ENCODE results near the gene SUCO. TPM values are rescaled to one million over a fixed set of nuclear protein-coding genes. Genes with fewer than 3 reads are reported as not detected.

Gene SUCO
- total and polyA plus RNA-seq, 2 donors (not counting 3 experiments of a cell fraction or from before 2014, with no cell fraction given) = 5.1 to 27.2 TPM

DNA sequence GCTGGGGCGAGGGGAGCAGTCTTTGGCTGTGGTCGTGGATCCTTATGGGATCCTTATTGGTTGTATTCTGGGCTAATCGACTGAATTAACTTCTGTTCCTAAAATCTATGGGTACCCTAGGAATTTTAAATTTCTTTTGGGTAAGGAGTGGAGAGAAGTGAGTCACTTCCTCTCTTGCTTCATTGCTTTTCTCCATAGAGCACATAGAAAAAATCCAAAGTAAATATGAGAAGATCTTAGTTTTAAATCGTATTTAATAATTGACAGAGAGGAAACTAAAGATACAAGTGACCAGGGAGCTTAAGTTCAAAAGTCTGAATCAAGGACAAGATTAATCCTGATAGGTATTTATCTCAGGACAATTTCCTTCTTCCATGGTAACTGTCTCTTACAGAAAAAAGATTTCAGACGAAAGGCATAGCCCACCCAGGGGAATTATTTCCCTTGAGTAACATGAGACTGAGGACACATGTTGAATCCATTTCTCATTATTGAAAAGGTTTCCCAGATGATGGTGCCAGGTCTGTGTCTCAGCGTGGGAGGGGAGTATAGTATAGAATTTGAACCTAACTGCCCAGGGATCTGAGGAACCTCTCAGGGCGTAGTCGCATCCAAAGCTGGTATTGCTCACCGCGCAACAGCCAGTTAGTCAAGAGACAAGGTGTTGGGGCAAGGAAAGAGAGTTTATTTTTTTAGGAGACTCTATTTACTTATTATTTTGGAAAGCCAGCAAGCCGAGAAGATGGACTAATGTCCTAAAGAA, 97.3 kb downstream of the SUCO start:
- H3K36me3 ChIP-seq (ENCODE audit: control insufficient read depth in 2 of 2, extremely low read depth in 1 of 2, insufficient read depth in 2 of 2, low read length in 2 of 2) = no peaks in the 10 kb centered on the region
- no peaks in the 10 kb centered on the region for H3K79me2 ChIP-seq (ENCODE audit: control insufficient read depth, insufficient read depth, low read length)
- BruUV-seq (replicated peaks) = no TSS peak
- CTCF ChIA-PET = interaction anchor here (0.8 to 1.0 kb wide), 2 partner anchors 16 to 628 kb away, joined by 3 read pairs; no protein-coding TSS in a partner anchor
- H3K4me1 ChIP-seq (ENCODE audit: control insufficient read depth, extremely low read depth, insufficient read depth, low read length) = no peaks in the 10 kb centered on the region
- POLR2A ChIA-PET = no interaction called here
- no peak for DNase-seq (ENCODE audit: low read depth, low spot score)
- no peak overlapping the region for H3K27ac ChIP-seq (ENCODE audit: insufficient read depth, low read depth, low read length)
- no peaks in the 10 kb centered on the region for H4K20me1 ChIP-seq (replicated peaks; ENCODE audit: control insufficient read depth, extremely low read depth, insufficient read depth, low read length)
- intact Hi-C loops (cut with micrococcal nuclease) = no loop called here
- H3K27me3 ChIP-seq (ENCODE audit: control insufficient read depth in 2 of 2, insufficient read depth in 2 of 2, low read length in 2 of 2) = no peaks in the 10 kb centered on the region
- dilution Hi-C loops (cut with MboI; ENCODE audit: extremely low pct_ligation_motif_present, low sequenced_read_pairs) = no loop called here
- no peak overlapping the region for H2AFZ ChIP-seq (ENCODE audit: low read depth, low read length)
- no peaks in the 10 kb centered on the region for H3K9me1 ChIP-seq (replicated peaks; ENCODE audit: control insufficient read depth, extremely low read depth, insufficient read depth, low read length)
- H3K4me3 ChIP-seq (replicated peaks in 1 of 3; ENCODE audit: insufficient read depth in 1 of 3, low read depth in 1 of 3, low read length in 3 of 3) = no peak overlapping the region
- H3K9ac ChIP-seq (replicated peaks; ENCODE audit: extremely low read depth, insufficient read depth, low read length) = no peak overlapping the region
- H3K4me2 ChIP-seq (ENCODE audit: insufficient read depth, low read length) = no peak overlapping the region
- TF ChIP-seq EZH2 (IDR thresholded peaks at IDR 0.05; ENCODE audit: borderline replicate concordance, low read depth, low read length, severe bottlenecking) = no peak
- TF ChIP-seq POLR2AphosphoS5 (IDR thresholded peaks at IDR 0.05; ENCODE audit: insufficient read depth, low read depth, low read length) = no peak
- TF ChIP-seq, protein P1, sequence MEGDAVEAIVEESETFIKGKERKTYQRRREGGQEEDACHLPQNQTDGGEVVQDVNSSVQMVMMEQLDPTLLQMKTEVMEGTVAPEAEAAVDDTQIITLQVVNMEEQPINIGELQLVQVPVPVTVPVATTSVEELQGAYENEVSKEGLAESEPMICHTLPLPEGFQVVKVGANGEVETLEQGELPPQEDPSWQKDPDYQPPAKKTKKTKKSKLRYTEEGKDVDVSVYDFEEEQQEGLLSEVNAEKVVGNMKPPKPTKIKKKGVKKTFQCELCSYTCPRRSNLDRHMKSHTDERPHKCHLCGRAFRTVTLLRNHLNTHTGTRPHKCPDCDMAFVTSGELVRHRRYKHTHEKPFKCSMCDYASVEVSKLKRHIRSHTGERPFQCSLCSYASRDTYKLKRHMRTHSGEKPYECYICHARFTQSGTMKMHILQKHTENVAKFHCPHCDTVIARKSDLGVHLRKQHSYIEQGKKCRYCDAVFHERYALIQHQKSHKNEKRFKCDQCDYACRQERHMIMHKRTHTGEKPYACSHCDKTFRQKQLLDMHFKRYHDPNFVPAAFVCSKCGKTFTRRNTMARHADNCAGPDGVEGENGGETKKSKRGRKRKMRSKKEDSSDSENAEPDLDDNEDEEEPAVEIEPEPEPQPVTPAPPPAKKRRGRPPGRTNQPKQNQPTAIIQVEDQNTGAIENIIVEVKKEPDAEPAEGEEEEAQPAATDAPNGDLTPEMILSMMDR (IDR thresholded peaks at IDR 0.05; ENCODE audit: extremely low read depth in 1 of 2, insufficient read depth in 1 of 2, low read depth in 1 of 2, low read length in 2 of 2) = no peak
- peak; percentile 26 for FAIRE-seq
- no peaks in the 10 kb centered on the region for H3K9me3 ChIP-seq (replicated peaks; ENCODE audit: control insufficient read depth, insufficient read depth, low read length)

DNA sequence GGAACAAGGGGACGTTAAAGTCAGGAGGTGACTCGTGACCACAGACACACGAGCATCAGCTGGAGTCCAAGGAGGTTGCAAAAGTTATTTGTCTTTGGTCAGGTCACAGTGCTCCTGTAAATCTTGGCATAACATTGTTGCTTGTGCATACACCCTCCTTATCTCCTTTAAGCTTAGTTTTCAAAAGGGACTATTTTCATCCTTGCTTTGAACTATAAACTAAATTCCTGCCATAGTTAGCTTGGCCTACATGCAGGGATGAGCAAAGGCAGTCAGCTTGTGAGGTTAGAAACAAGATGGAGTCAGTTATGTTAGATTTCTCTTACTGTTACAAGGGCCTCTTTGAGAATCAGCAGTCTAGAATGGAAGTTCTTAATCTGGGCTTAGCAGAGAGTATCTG, 97.9 kb downstream of the SUCO start:
- Histone ChIP-seq H4K20me1 (replicated peaks; ENCODE audit: control insufficient read depth, extremely low read depth, insufficient read depth, low read length) (no peaks in the 10 kb centered on the region), H3K4me1 (ENCODE audit: control insufficient read depth, extremely low read depth, insufficient read depth, low read length) (no peaks in the 10 kb centered on the region), H3K27ac (ENCODE audit: insufficient read depth, low read depth, low read length) (no peak overlapping the region), H3K4me3 (replicated peaks in 1 of 3; ENCODE audit: insufficient read depth in 1 of 3, low read depth in 1 of 3, low read length in 3 of 3) (no peak overlapping the region), H3K79me2 (ENCODE audit: control insufficient read depth, insufficient read depth, low read length) (no peaks in the 10 kb centered on the region), H3K4me2 (ENCODE audit: insufficient read depth, low read length) (no peak overlapping the region), H3K9ac (replicated peaks; ENCODE audit: extremely low read depth, insufficient read depth, low read length) (no peak overlapping the region), H3K9me3 (replicated peaks; ENCODE audit: control insufficient read depth, insufficient read depth, low read length) (no peaks in the 10 kb centered on the region), H3K36me3 (ENCODE audit: control insufficient read depth in 2 of 2, extremely low read depth in 1 of 2, insufficient read depth in 2 of 2, low read length in 2 of 2) (no peaks in the 10 kb centered on the region), H3K27me3 (ENCODE audit: control insufficient read depth in 2 of 2, insufficient read depth in 2 of 2, low read length in 2 of 2) (no peaks in the 10 kb centered on the region), H2AFZ (ENCODE audit: low read depth, low read length) (no peak overlapping the region), H3K9me1 (replicated peaks; ENCODE audit: control insufficient read depth, extremely low read depth, insufficient read depth, low read length) (no peaks in the 10 kb centered on the region)
- no TSS peak for BruUV-seq (replicated peaks)
- POLR2A ChIA-PET = no interaction called here
- no peak for TF ChIP-seq MYC (IDR thresholded peaks at IDR 0.05; ENCODE audit: low read depth, low read length)
- TF ChIP-seq JUN (IDR thresholded peaks at IDR 0.05; ENCODE audit: borderline replicate concordance, insufficient read depth, insufficient read length, low read depth) = no peak
- TF ChIP-seq, protein P1 (IDR thresholded peaks at IDR 0.05; ENCODE audit: extremely low read depth in 1 of 2, insufficient read depth in 1 of 2, low read depth in 1 of 2, low read length in 2 of 2) = no peak
- TF ChIP-seq GATA2 (IDR thresholded peaks at IDR 0.05; ENCODE audit: insufficient read depth, insufficient read length, low read depth, low read length) = no peak
- no peak for TF ChIP-seq FOS (IDR thresholded peaks at IDR 0.05; ENCODE audit: borderline replicate concordance, insufficient read depth, low read length)
- TF ChIP-seq POLR2AphosphoS5 (IDR thresholded peaks at IDR 0.05; ENCODE audit: insufficient read depth, low read depth, low read length) = no peak
- TF ChIP-seq EZH2 (IDR thresholded peaks at IDR 0.05; ENCODE audit: borderline replicate concordance, low read depth, low read length, severe bottlenecking) = no peak
- TF ChIP-seq, protein P2, sequence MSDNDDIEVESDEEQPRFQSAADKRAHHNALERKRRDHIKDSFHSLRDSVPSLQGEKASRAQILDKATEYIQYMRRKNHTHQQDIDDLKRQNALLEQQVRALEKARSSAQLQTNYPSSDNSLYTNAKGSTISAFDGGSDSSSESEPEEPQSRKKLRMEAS (IDR thresholded peaks at IDR 0.05; ENCODE audit: insufficient read depth, insufficient read length) = no peak
- no peak for TF ChIP-seq POLR2A (IDR thresholded peaks at IDR 0.05; ENCODE audit: low read depth, low read length)
- FAIRE-seq = no peak
- dilution Hi-C loops (cut with MboI; ENCODE audit: extremely low pct_ligation_motif_present, low sequenced_read_pairs) = no loop called here
- DNase-seq (ENCODE audit: low read depth, low spot score) = no peak
- intact Hi-C loops (cut with micrococcal nuclease) = no loop called here
- CTCF ChIA-PET = interaction anchor here (0.8 kb wide), 1 partner anchor 17 kb away, joined by 3 read pairs; no protein-coding TSS in a partner anchor
